NCI-H146 treated with DMSO at 0.1 percent for 48 hours (cell line): ENCODE results near the gene CA11.
A peak's percentile ranks its signal among the peaks of the same experiment; 100 is the strongest.
"Not testable (repeated sequence)": the region's sequence is repeated elsewhere in the genome, so short reads cannot be mapped to it uniquely, and the experiment has no call there.

Source experiments
- DNase-seq: peaks from one replicate; lab custom pipeline; 2025; ENCODE audit not compliant: unreplicated experiment; lab: John Stamatoyannopoulos, UW

Gene CA11

DNA sequence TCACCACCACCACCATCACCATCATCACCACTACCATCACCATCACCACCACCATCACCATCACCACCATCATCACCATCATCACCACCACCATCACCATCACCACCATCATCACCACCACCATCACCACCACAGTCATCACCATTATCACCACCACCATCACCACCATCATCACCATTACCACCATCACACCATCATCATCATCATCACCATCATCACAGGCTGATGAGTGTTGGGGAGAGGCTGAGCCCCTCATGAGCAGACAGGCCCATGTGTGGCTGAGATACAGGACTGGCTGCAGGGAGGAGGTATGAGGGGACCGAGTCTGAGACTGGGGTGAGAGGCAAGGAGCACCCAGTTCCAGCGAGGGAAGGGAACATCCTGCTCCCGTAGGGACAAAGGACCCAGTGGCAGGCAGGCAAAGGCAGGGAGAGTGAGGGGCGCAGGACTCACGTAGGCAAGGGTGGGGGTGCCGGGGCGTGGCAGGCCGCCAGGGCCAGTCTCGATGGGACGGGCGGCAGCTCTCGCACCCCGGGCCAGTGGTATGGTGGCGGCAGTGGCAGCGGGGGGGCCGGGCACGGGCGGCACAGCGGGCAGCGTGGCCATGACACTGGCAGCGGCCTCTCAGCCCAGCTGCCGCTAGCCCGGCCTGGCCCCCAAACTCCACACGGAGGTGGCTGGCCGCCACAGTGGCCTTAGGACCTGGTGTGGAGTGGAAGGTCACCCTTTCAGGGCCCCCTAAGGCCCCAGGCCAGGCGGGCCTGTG is 24.1 kb upstream of the CA11 start:
- DNase-seq, result no peak

DNA sequence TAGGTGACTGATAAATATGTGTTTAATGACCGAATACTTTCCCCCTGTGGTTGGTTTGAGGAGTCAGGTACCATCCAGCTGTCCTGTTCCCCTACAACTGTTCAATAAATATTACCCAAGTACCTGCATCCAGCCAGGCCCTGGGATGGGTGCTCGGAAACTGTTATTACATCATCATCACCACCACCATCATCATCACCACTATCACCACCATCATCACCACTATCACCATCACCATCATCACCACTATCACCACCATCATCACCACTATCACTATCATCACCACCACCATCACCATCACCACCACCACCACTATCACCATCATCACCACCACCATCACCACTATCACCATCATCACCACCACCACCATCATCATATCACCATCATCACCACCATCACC is 22.8 kb upstream of the CA11 start:
- no peak for DNase-seq

DNA sequence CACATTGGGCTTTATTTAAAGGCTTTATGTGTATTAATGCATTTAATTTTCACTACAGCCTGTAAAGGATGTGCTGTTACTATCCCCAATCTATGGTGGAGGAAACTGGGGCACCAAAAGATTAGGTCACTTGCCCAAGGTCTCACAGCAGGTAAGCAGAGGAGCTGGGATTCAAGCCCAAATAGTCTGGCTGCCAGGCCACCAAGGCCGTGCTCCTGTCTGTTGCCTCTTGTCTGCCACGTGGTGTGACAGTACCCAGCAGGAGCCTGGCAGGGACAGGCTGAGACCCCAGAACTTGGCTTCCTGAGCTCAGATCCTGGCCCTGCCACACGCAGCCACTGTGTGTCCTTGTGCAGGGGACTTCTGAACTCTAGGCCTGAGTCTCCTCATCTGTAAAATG is 22.3 kb upstream of the CA11 start:
- no peak for DNase-seq

DNA sequence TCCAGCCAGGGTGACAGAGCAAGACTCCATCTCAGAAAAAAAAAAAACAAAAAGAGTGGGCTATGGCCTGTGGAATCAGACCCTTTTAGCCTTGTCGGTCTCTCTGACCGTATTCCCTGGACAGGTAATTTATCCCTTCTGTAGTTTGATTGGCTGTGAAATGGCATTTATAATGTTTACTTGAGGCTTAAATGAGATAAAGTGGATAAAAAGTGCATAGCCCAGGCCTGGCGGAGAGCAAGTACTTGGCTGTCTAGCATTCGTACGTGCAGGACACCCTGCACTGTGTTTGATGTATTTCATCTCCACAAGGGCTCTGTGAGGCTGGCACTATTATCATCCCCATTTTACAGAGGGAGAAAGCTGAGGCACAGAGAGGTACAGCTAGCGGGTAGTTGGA is 19.8 kb upstream of the CA11 start:
- DNase-seq, result no peak

DNA sequence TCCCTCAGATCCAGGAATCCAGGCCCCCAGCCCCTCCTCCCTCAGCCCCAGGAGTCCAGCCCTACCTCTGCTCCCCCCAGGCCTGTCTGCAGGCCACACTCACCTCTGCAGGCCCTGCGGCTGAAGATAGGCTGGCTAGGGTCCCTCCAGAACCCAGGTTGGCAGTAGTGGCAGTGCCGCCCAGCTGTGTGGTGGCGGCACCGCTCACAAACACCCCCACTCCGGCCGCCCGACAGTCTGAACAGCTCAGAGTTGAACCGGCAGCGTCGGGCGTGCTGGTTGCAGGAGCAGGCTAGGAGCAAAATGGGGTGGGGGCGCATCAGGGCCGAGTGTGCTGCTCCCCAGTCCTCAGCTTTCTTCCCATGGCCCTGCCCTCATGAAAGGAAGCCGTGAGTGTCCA is 18.5 kb upstream of the CA11 start:
- DNase-seq, result no peak

DNA sequence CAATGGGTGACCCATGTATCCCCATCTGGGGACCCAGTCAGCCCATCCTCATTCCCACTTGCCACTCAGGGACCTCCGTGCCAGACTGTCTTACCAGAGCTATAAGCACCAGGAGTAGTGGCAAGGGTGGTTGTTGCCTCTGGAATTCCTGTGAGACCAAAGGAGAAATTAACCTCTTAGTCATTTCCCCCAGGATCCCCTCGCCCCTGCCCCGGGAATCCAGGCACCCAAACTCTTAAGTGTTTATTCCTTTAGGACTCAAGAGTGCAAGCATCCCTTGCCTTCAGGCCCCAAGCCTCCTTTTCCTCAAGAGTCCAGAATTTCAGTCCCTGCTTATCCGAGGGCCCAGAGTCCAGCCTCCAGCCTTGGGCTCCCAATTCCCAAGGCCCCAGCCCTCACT is 17.7 kb upstream of the CA11 start:
- no peak for DNase-seq

DNA sequence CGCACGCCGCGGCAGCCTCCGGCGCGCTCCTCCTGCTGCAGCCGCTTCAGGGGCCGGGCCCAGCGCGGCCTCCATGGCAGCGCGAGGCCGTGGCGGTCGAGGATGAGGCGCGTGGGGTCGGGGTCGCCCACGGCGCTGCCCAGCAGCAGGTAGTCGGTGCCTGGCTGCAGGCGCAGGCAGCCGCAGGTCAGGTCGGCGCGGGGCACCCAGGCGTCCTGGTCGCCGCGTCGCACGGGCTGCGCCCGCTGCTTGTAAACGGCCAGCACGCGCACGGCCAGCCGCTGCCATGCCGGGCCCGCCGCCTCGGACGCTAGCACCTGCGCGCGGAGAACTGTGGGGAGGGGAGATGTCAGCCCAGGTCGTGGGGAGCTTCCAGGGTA is 15.7 kb upstream of the CA11 start:
- no peak for DNase-seq

DNA sequence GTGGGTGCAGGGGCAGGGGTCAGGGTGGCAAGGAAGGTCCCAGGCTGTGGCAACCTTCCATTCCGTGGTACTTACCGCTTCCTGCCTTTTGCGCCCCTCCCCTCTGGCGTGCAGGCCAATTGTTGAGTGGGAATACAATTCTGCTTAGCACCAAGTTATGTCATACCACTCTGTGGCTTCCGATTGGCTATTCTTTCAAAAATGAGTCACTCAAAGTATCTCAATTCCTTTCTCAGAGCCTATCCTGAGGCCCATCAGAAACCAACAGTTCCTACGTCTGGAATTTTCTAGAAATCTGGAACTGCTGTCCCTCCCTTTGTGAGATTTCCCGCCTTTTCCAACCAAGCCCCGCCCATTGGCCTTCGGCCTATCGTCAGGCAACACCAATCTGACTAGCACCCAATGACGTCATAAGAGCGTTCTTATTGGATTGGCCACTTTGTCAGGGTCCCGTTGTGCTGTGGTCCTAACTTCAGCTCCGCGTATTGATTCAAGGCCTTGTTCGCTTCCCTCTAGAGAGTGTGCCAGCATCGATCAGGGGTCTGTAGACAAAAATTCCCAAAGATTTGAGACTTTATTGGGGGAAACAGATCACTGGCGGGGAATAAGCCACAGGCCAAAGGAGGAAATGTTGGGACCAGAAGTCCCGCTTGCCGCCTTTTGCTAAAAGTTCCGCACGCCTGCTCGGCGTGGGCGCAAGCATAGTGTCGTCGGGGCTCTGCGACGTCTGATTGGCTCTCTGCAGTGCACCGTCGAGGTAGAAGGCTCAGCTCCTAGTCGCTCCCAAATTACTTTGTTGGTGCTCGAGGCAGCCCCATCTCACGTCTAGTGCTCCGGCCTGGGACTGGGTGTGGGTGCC is 15.1 kb upstream of the CA11 start:
- DNase-seq, result no peak

DNA sequence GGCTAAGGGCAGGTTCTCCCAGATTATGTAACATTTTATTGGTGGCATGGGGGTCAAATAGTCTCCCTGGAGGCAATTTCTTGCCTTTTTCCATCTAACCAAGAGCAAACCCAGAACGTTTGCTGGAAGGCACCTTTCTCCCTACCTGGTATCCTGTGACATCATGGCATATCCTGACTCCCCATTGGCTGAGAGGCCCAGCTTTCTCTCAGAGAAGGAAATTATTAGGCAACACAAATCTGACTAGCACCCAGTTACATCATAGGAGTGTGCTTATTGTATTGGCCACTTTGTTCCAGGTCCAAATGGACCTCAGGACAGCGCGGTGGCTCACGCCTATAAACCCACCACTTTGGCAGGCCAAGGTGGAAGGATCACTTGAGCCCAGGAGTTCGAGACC is 13.8 kb upstream of the CA11 start:
- no peak for DNase-seq

DNA sequence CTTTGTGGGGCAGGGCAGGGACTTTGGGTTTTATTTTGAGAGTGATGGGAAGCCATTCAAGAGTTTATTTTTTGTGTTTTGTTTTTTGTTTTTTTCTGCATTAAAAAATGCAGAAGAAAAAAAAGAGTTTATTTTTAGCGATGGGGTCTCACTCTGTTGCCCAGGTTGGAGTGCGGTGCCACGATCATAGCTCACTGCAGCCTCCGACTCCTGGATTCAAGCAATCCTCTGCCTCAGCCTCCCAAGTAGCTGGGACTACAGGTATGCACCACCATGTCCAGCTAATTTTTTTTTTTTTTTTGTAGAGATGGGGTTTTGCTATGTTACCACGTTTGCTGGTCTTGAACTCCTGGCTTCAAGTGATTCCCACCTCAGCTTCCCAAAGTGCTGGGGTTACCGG is 12.5 kb upstream of the CA11 start:
- no peak for DNase-seq

DNA sequence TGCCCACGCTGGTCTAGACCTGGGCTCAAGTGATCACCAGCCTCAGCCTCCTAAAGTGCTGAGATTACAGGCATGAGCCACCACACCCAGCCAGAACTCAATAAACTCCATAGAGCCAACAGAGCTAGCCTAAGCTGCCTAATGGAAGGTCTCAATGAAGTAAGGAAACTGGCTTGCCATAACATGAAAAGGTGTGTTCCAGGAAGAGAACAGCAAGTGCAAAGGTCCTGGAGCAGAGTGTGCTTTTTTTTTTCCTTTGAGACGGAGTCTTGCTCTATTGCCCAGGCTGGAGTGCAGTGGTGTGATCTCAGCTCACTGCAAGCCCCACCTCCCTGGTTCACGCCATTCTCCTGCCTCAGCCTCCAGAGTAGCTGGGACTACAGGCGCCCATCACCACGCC is 11.8 kb upstream of the CA11 start:
- not testable (repeated sequence) for DNase-seq

DNA sequence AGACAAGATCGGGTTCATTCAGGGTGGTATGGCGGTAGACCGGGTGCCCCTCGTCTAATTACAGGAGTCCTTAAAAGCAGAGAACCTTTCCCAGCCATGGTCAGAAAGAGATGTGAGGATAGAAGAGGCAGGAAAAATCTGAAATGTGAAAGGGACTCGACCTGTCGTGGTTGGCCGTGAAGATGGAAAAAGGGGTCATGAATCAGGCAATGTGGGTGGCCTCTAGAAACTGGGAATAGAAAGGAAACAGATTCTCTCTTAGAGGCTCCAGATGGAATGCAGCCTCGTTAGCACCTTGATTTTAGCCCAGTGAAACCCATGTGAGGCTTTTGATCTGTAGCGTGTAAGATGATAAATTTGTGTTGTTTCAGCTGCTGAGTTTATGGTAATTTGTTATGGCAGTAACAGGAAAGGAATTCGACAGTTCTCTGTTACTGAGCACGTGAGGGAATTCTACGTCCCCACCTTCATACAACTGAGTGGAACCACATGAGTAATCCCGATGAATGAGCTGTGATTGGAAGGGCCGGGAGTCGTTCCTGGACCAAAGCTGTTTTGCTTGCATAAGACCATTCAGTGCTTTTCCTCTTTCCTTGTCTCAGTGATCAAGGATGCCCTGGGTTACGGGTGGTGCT is 11.0 kb upstream of the CA11 start:
- DNase-seq, result no peak

DNA sequence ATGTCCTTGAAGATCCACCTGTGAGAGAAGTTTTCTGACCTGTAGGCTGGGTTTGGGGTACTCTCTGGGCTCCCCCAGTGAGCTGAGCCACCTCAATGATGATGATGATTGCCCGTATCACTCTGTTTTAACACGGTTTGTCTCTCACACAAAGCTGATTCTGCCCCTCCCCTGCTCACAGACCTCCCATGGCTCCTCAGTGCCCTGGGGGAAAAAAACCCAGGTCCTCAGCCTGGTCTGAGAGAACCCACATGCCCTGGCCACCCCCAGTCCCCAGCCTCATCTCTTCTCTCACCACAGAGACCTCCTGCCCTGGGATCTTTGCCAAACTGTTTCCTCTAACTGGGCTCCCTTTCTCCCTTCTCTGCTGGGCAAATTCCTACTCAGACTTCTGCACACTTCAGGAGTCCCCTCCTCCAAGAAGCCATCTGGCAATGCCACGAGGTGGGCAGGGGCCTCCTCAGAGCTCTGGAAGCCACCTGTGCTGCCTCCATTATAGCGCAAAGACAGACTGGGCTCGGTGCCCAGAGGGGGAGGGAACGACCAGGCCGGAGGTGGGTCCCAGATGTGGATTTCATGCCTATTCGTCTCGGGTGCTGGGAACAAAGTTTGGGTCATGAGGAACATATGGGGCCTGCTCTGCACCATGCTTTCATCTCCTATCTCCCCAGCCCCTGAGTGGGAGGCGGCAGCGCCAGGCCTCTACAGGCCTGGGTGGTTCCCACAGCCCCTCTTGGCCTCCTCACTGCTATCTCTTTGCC is 8.5 kb upstream of the CA11 start:
- DNase-seq, result no peak

DNA sequence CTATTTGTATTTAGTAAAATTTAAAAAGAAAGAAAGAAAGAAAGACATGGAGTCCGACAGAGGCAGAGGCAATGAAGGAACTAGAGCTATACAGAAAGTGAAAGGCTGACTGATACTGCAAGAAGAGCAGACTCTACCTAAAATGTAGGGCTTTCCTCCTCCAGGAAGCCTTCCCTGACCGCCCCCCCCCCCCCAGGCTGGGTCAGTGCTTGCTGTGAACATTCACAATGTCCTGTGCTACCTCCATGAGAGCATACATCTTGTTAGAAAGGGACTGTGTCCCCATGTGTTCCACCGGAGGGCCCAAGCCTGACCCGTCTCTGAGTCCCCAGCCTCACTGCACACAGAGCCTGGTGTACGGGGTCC is 5.7 kb upstream of the CA11 start:
- DNase-seq, result no peak

DNA sequence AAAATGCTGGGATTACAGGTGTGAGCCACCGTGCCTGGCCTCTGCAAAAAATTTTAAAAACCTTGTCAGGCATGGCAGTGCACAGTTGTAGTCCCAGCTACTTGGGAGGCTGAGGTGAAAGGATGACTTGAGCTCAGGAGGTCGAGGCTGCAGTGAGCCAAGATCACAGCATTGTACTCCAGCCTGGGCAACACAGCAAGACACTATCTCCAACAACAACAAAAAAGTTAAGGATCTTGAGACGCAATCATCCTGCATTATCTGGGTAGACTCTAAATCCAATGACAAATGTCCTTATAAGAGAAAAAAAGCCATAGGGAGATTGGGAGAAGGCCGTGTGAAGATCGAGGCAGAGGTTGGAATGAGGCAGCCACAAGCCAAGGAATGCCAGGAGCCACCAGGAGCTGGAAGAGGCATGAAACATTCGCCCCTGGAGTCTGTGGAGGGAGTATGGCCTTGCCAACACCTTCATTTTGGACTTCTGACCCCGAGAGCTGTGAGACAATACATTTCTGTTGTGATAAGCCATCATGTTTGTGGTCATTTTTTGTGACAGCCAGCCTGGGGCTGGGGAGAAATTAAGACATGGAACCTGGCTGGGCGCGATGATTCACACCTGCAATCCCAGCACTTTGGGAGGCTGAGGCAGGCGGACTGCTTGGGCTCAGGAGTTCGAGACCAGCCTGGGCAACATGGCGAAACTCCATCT is 5.1 kb upstream of the CA11 start:
- DNase-seq, result no peak

DNA sequence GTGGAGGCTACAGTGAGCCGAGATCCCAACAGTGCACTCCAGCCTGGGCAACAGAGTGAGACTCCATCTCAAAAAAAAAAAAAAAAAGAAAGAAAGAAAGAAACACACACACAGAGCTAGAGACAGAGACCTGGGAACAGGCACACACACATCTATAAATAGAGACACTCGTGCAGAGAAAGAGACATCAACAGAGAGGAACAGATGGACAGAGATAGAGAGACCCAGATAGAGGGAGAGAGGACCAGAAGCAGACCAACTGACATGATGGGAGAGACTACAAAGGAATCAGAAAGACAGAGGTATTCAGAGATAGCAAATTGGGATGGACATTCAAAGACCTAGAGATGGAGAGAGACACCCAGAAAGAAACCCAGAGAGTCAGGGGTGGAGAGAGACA is 2.1 kb upstream of the CA11 start:
- no peak for DNase-seq

DNA sequence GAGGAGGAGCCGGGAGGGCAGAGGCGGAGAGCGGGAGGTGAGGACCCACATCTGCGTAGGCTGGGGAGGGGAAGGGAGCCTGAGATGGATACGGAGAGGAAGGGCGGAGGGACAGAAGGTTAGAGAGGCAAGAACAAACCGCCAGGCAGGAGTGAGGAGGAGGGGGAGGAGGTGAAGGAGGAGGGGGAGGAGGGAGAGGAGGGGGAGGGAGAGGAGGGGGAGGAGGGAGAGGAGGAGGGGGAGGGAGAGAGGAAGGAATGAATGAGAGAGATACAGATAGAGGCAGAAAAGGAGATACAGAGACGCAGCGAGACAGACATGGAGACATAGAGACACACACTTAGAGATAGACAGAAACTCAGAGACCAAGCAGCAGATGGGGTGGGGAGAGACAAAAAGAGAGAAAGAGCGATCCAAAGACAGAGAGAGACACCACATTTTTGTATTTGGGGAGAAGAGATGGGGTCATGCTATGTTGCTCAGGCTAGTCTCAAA is 782 bp upstream of the CA11 start:
- no peak for DNase-seq

DNA sequence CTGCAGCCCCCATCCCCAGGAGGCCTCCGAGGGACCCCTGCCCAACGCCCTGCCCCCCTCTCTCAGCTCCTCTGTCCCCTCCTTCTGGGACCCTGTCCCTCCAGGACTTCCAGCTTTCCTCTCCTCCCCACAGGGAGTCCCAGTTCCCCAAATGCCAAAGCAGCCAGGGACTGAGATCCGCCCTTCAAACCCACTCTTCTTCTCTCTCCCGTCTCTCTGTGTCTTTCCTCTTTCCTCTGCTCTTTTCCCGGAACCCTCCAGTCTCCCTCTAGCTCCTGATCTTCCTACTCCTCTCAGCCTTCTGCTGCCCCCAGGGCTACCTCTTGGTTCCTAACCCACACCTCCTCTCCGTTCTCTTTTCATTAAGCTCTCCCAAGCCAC is 377 bp downstream of the CA11 start:
- DNase-seq, result no peak

DNA sequence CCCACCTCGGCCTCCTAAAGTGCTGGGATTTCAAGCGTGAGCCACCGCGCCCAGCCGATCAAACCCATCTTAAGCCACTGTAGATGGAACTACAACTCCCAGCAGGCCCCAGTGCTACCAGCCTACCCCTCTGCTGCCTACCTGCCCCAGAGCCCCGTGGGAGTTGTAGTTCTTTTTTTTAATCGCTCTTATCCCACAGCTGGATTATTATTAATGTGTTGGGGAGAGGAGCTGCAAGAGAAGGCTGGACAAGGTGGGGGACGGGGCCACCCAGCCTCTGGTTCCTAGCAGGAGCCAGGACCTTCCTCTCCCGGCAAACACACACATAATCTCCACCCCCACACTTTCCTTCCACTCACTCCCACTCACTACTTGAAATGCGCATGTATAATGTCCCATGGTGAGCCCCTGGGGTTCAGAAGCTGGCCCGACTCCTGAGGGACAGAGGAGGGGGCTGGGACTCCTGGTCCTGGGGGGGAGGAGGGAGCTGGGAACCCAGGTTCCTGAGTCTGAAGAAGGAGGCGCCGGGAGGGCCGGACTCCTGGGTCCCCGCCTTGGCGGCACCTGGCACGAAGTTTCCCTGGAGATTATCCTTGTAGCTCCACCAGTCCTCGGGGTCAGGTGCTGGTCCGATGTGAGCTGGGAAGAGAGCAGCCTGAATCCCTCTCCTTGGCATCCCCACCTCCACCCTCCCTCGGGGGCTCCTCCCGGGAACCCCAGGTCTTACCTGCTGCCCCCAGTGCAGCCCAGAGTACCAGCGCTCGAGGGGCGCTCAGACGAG is 958 bp downstream of the CA11 start:
- DNase-seq, result peak; percentile 48

DNA sequence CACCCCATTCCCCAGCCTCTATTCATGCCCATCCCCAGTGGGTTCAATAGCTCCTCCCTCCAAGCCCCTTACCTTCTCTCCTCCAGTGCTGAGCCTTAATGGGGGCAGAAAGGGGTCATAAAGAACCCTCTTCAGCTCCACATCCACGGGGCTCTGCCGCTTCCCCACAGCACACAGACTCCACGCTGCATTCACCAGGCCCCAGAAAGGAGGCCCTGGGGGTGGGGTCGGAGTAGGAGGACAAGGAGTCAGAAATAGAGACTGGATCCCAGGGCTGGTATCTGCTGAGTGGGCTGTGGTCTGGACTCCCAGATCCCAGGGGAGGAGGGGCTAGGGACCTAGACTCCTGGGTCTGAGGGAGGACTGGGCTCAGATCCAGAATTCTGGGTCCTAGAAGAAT is 1.6 kb downstream of the CA11 start:
- DNase-seq, result no peak
